OCI-LY3 (cell line): ENCODE measurements around the gene NCMAP.

Experiments used
- H2AFZ ChIP-seq: fragments of 200-600, 300-600 bp; shearing (Covaris generic); 2 replicates; pipeline ENCODE4 v1.6.0; 2014; ENCODE audit warnings: antibody characterized with exemption, low read depth, low read length
- H3K27ac ChIP-seq: fragments of 200-600, 300-600 bp; sonication (generic); 2 replicates; pipeline ENCODE4 v1.5.1; 2014; ENCODE audit warnings: mild to moderate bottlenecking, low read length, moderate library complexity, mixed read lengths
- H3K27me3 ChIP-seq: fragments of 200-600, 300-600 bp; sonication (generic); 2 replicates; pipeline ENCODE4 v1.6.1; 2014; ENCODE audit warnings: low read depth, low read length, mixed read lengths
- H3K36me3 ChIP-seq: fragments of 200-600, 300-600 bp; sonication (generic); replicated peaks from 2 replicates; pipeline ENCODE3; 2014; ENCODE audit warnings: low read depth, low read length, mixed read lengths
- H3K4me1 ChIP-seq: fragments of 300-600, 200-600 bp; sonication (generic); 2 replicates; pipeline ENCODE4 v1.6.1; 2014; ENCODE audit warnings: low read length, mixed read lengths
- H3K4me2 ChIP-seq: fragments of 200-600, 300-600 bp; sonication (generic); 2 replicates; pipeline ENCODE4 v1.6.1; 2014; ENCODE audit warnings: low read length, mixed read lengths
- H3K4me3 ChIP-seq: fragments of 300-600, 200-600 bp; sonication (generic); 2 replicates; pipeline ENCODE4 v1.5.1; 2014; ENCODE audit warnings: antibody characterized with exemption, mild to moderate bottlenecking, low read length, moderate library complexity
- H3K79me2 ChIP-seq: fragments of 300-600, 200-600 bp; shearing (Covaris generic); 2 replicates; pipeline ENCODE4 v1.6.1; 2014; ENCODE audit warnings: mild to moderate bottlenecking, low read length, mixed read lengths
- H3K9ac ChIP-seq: fragments of 300-600, 200-600 bp; shearing (Covaris generic); 2 replicates; pipeline ENCODE4 v1.6.0; 2014; ENCODE audit warnings: mild to moderate bottlenecking, low read length, moderate library complexity
- H3K9me3 ChIP-seq: fragments of 200-600, 300-600 bp; shearing (Covaris generic); 2 replicates; pipeline ENCODE4 v1.6.1; 2014; ENCODE audit warnings: low read length, mixed read lengths; ENCODE audit not compliant: insufficient read depth
- H4K20me1 ChIP-seq: fragments of 200-600, 300-600 bp; sonication (generic); 2 replicates; pipeline ENCODE4 v1.6.1; 2016; ENCODE audit warnings: low read length, mixed read lengths; ENCODE audit not compliant: insufficient read depth
- CTCF ChIP-seq: fragments of 200-600, 300-600 bp; sonication (generic); IDR thresholded peaks from 2 replicates; pipeline ENCODE4 v1.5.1; 2014; ENCODE audit warnings: antibody characterized with exemption, low read length, low read depth
- EZH2phosphoT487 ChIP-seq: fragments of 200-600 bp; shearing (Covaris generic); IDR thresholded peaks from 2 replicates; pipeline ENCODE4 v1.6.1; 2018; ENCODE audit warnings: antibody characterized with exemption, mixed run types, low read depth

The NCMAP gene

GRCh38 chr1:24535021-24535424, 20.9 kb upstream of the NCMAP start:
- H3K36me3 ChIP-seq, result no peaks in the 10 kb centered on the region
- H4K20me1 ChIP-seq, result no peaks in the 10 kb centered on the region
- H3K9me3 ChIP-seq, result no peaks in the 10 kb centered on the region
- H3K4me2 ChIP-seq, result peak overlapping the region; percentile 88
- no peaks in the 10 kb centered on the region for H3K79me2 ChIP-seq
- peak overlapping the region; percentile 73 for H3K9ac ChIP-seq
- peaks cover 56% of the 10 kb centered on the region for H3K4me1 ChIP-seq
- no peaks in the 10 kb centered on the region for H3K27me3 ChIP-seq
- TF ChIP-seq EZH2phosphoT487 (no peak), CTCF (no peak)
- peak overlapping the region; percentile 72 for H3K4me3 ChIP-seq
- H2AFZ ChIP-seq, result peak overlapping the region; percentile 87
- H3K27ac ChIP-seq, result peak overlapping the region; percentile 91

- Histone ChIP-seq H3K4me3 (no peak overlapping the region), H3K4me1 (peaks cover 64% of the 10 kb centered on the region), H3K9ac (peak overlapping the region; percentile 73), H3K79me2 (no peaks in the 10 kb centered on the region), H3K9me3 (no peaks in the 10 kb centered on the region), H3K27me3 (no peaks in the 10 kb centered on the region), H3K4me2 (peak overlapping the region; percentile 88), H3K36me3 (no peaks in the 10 kb centered on the region), H3K27ac (peak overlapping the region; percentile 91), H4K20me1 (no peaks in the 10 kb centered on the region), H2AFZ (no peak overlapping the region)
- TF ChIP-seq EZH2phosphoT487 (no peak), CTCF (no peak)
Observed at GRCh38 chr1:24535778-24536177, 20.1 kb upstream of the NCMAP start.

- TF ChIP-seq EZH2phosphoT487 (no peak), CTCF (no peak)
- peak overlapping the region; percentile 91 for H3K27ac ChIP-seq
- H4K20me1 ChIP-seq, result no peaks in the 10 kb centered on the region
- no peaks in the 10 kb centered on the region for H3K79me2 ChIP-seq
- H3K27me3 ChIP-seq, result no peaks in the 10 kb centered on the region
- H3K4me3 ChIP-seq, result peak overlapping the region; percentile 23
- H3K9me3 ChIP-seq, result no peaks in the 10 kb centered on the region
- 0 out of 2 replicates have a peak overlapping the region, but pooled peaks have one; percentile 18 for H2AFZ ChIP-seq
- H3K4me1 ChIP-seq, result peaks cover 70% of the 10 kb centered on the region
- peak overlapping the region; percentile 88 for H3K4me2 ChIP-seq
- H3K9ac ChIP-seq, result peak overlapping the region; percentile 44
- no peaks in the 10 kb centered on the region for H3K36me3 ChIP-seq
Observed at GRCh38 chr1:24536391-24536840, 19.5 kb upstream of the NCMAP start.

GRCh38 chr1:24540051-24540905, 15.6 kb upstream of the NCMAP start:
- H3K4me2 ChIP-seq, result peak overlapping the region; percentile 63
- H3K4me1 ChIP-seq, result peaks cover 69% of the 10 kb centered on the region
- TF ChIP-seq EZH2phosphoT487 (no peak), CTCF (no peak)
- H3K4me3 ChIP-seq, result peak overlapping the region; percentile 49
- peak overlapping the region; percentile 63 for H3K9ac ChIP-seq
- no peaks in the 10 kb centered on the region for H3K27me3 ChIP-seq
- no peaks in the 10 kb centered on the region for H3K36me3 ChIP-seq
- peak overlapping the region; percentile 92 for H3K27ac ChIP-seq
- H3K9me3 ChIP-seq, result no peaks in the 10 kb centered on the region
- H4K20me1 ChIP-seq, result no peaks in the 10 kb centered on the region
- peak overlapping the region; percentile 33 for H2AFZ ChIP-seq
- no peaks in the 10 kb centered on the region for H3K79me2 ChIP-seq
